HEK293 (cell line): ENCODE data around the gene SPACA6.
"Not testable (repeated sequence)": the region's sequence is repeated elsewhere in the genome, so short reads cannot be mapped to it uniquely, and the experiment has no call there.

Experiments
- CTCF ChIA-PET: fragments of 350-600 bp; formaldehyde crosslinking; extraction: SDS; loops from one replicate; lab custom pipeline; 2021; ENCODE audit warnings: antibody characterized with exemption; lab: Yijun Ruan, JAX
- POLR2A ChIA-PET: fragments of 300-600 bp; formaldehyde crosslinking; extraction: SDS; loops from one replicate; lab custom pipeline; 2020; ENCODE audit warnings: antibody characterized with exemption, inconsistent platforms; lab: Yijun Ruan, JAX
- H3K27ac ChIP-seq: fragments of 200-500 bp; sonication (Bioruptor generic); 2 replicates; pipeline ENCODE4 v1.5.1; 2014; ENCODE audit warnings: low read depth, low read length, control low read depth, inconsistent platforms; ENCODE audit errors: extremely low read depth
- H3K36me3 ChIP-seq, 2 experiments: fragments of 200-500 bp in 1 of 2; sonication (Bioruptor generic) in 1 of 2; 1 replicate in 1 of 2; 2 replicates in 1 of 2; pipeline ENCODE4 v1.5.1; 2014 to 2017; ENCODE audit warnings: inconsistent platforms in 2 of 2, low read length in 2 of 2; ENCODE audit not compliant: control insufficient read depth in 2 of 2, insufficient read depth in 1 of 2
- H3K4me1 ChIP-seq: fragments of 200-500 bp; sonication (Bioruptor generic); 2 replicates; pipeline ENCODE4 v1.5.1; 2014; ENCODE audit warnings: mild to moderate bottlenecking, low read length, inconsistent platforms; ENCODE audit not compliant: control insufficient read depth, insufficient read depth
- H3K4me3 ChIP-seq: 2 replicates; pipeline ENCODE4 v1.5.1; 2011; ENCODE audit warnings: low read depth, mild to moderate bottlenecking, control low read depth, low read length, moderate library complexity
- H3K9me3 ChIP-seq: fragments of 200-500 bp; sonication (Bioruptor generic); 2 replicates; pipeline ENCODE4 v1.5.1; 2014; ENCODE audit warnings: low read depth, low read length, inconsistent platforms; ENCODE audit not compliant: control insufficient read depth, insufficient read depth
- GFI1B ChIP-seq: fragments of 450-650 bp; formaldehyde crosslinking; IDR thresholded peaks from 2 replicates; pipeline ENCODE4 v1.5.1; 2016; ENCODE audit warnings: missing biosample characterization, missing genetic modification characterization
- HOXC10 ChIP-seq: sonication (generic); formaldehyde crosslinking; IDR thresholded peaks from 2 replicates; pipeline ENCODE4 v1.8.1; 2023; ENCODE audit warnings: mild to moderate bottlenecking, missing genetic modification reagents
- IKZF3 ChIP-seq: fragments of 450-650 bp; IDR thresholded peaks from 2 replicates; pipeline ENCODE4 v1.5.0; 2018; ENCODE audit warnings: missing biosample characterization, mild to moderate bottlenecking, missing genetic modification characterization, moderate library complexity
- PBX3 ChIP-seq: sonication (generic); formaldehyde crosslinking; IDR thresholded peaks from 2 replicates; pipeline ENCODE4 v1.8.1; 2022; ENCODE audit warnings: mild to moderate bottlenecking, moderate library complexity, missing genetic modification reagents
- ZBTB8A ChIP-seq: fragments of 450-650 bp; formaldehyde crosslinking; IDR thresholded peaks from 2 replicates; pipeline ENCODE4 v1.5.1; 2016; ENCODE audit warnings: missing biosample characterization, missing genetic modification characterization
- ZFP69B ChIP-seq: fragments of 450-650 bp; formaldehyde crosslinking; IDR thresholded peaks from 2 replicates; pipeline ENCODE4 v1.5.1; 2016; ENCODE audit warnings: missing biosample characterization, missing genetic modification characterization
- ZNF10 ChIP-seq: fragments of 450-650 bp; formaldehyde crosslinking; IDR thresholded peaks from 2 replicates; pipeline ENCODE4 v1.5.1; 2017; ENCODE audit warnings: missing biosample characterization, missing genetic modification characterization
- ZNF157 ChIP-seq: fragments of 450-650 bp; formaldehyde crosslinking; IDR thresholded peaks from 2 replicates; pipeline ENCODE4 v1.5.1; 2016; ENCODE audit warnings: missing biosample characterization, missing genetic modification characterization
- ZNF184 ChIP-seq: fragments of 450-650 bp; IDR thresholded peaks from 2 replicates; pipeline ENCODE4 v1.5.1; 2018; ENCODE audit warnings: missing biosample characterization, mild to moderate bottlenecking, missing genetic modification characterization
- ZNF214 ChIP-seq: fragments of 450-650 bp; formaldehyde crosslinking; IDR thresholded peaks from 2 replicates; pipeline ENCODE4 v1.5.1; 2017; ENCODE audit warnings: missing biosample characterization, mild to moderate bottlenecking, missing genetic modification characterization, borderline replicate concordance
- ZNF24 ChIP-seq: fragments of 450-650 bp; formaldehyde crosslinking; IDR thresholded peaks from 2 replicates; pipeline ENCODE4 v1.5.1; 2016; ENCODE audit warnings: missing biosample characterization, missing genetic modification characterization
- ZNF274 ChIP-seq, 2 experiments: fragments of 200-500 bp in 1 of 2; fragments of 450-650 bp in 1 of 2; sonication (Bioruptor generic) in 1 of 2; formaldehyde crosslinking in 1 of 2; IDR thresholded peaks; 2 replicates each; pipeline versions ENCODE4 v1.5.1 to v1.6.1; 2014 to 2016; ENCODE audit warnings: borderline replicate concordance in 1 of 2, inconsistent platforms in 1 of 2, low read length in 1 of 2, missing biosample characterization in 1 of 2, missing genetic modification characterization in 1 of 2
- ZNF350 ChIP-seq: fragments of 450-650 bp; formaldehyde crosslinking; IDR thresholded peaks from 2 replicates; pipeline ENCODE4 v1.5.0; 2017; ENCODE audit warnings: missing biosample characterization, mild to moderate bottlenecking, missing genetic modification characterization
- ZNF354C ChIP-seq: fragments of 450-650 bp; formaldehyde crosslinking; IDR thresholded peaks from 2 replicates; pipeline ENCODE4 v1.5.1; 2016; ENCODE audit warnings: missing biosample characterization, missing genetic modification characterization, low read depth, borderline replicate concordance
- ZNF544 ChIP-seq: fragments of 450-650 bp; formaldehyde crosslinking; IDR thresholded peaks from 2 replicates; pipeline ENCODE4 v1.5.0; 2017; ENCODE audit warnings: missing biosample characterization, missing genetic modification characterization
- ZNF548 ChIP-seq: fragments of 450-650 bp; formaldehyde crosslinking; IDR thresholded peaks from 2 replicates; pipeline ENCODE4 v1.5.1; 2016; ENCODE audit warnings: missing biosample characterization, missing genetic modification characterization
- ZNF560 ChIP-seq: fragments of 450-650 bp; formaldehyde crosslinking; IDR thresholded peaks from 2 replicates; pipeline ENCODE4 v1.5.1; 2017; ENCODE audit warnings: missing biosample characterization, missing genetic modification characterization, borderline replicate concordance
- ZNF830 ChIP-seq: fragments of 450-650 bp; IDR thresholded peaks from 2 replicates; pipeline ENCODE4 v1.5.0; 2018; ENCODE audit warnings: missing biosample characterization, missing genetic modification characterization, low read depth, mild to moderate bottlenecking, moderate library complexity
- ZSCAN16 ChIP-seq: fragments of 450-650 bp; formaldehyde crosslinking; IDR thresholded peaks from 2 replicates; pipeline ENCODE4 v1.5.1; 2016; ENCODE audit warnings: missing biosample characterization, missing genetic modification characterization

Gene SPACA6

GRCh38 chr19:51663650-51664049, 29.5 kb upstream of the SPACA6 start:
- TF ChIP-seq ZNF560 (tag by site-specific recombination) (no peak), ZNF544 (no peak), IKZF3 (tag by site-specific recombination) (no peak), ZNF184 (no peak), HOXC10 (CRISPR knock-in tag) (no peak), ZNF214 (no peak), ZNF830 (no peak), ZBTB8A (tag by site-specific recombination) (no peak), ZNF350 (tag by site-specific recombination) (no peak), ZNF24 (no peak), ZNF157 (tag by site-specific recombination) (no peak), GFI1B (tag by site-specific recombination) (no peak), ZNF354C (tag by site-specific recombination) (no peak), ZNF10 (no peak)
- ChIA-PET POLR2A (no interaction called here), CTCF (interaction anchor here (0.7 to 8.0 kb wide), 3 partner anchors 15 to 345 kb away, joined by 3 to 114 read pairs (median 4); no protein-coding TSS in a partner anchor)

GRCh38 chr19:51664131-51664530, 29.0 kb upstream of the SPACA6 start:
- Histone ChIP-seq H3K27ac (no peak overlapping the region), H3K9me3 (no peaks in the 10 kb centered on the region), H3K4me1 (no peaks in the 10 kb centered on the region), H3K36me3 (no peaks in the 10 kb centered on the region), H3K4me3 (no peak overlapping the region)
- TF ChIP-seq ZNF548 (tag by site-specific recombination) = no peak
- no peak for TF ChIP-seq ZFP69B (tag by site-specific recombination)
- TF ChIP-seq ZNF274 (IDR thresholded peaks at IDR 0.05; ENCODE audit: low read length) = no peak
- TF ChIP-seq ZNF274 (tag by site-specific recombination; IDR thresholded peaks at IDR 0.05; ENCODE audit: borderline replicate concordance) = no peak
- ChIA-PET POLR2A (no interaction called here), CTCF (interaction anchor here (0.7 to 0.9 kb wide), 2 partner anchors 11 to 345 kb away, joined by 3 read pairs; no protein-coding TSS in a partner anchor)

More at GRCh38 chr19:51663650-51664049, 29.5 kb upstream of the SPACA6 start:
- Histone ChIP-seq H3K9me3 (no peaks in the 10 kb centered on the region), H3K36me3 (no peaks in the 10 kb centered on the region), H3K27ac (no peak overlapping the region), H3K4me1 (no peaks in the 10 kb centered on the region), H3K4me3 (no peak overlapping the region)

- no peaks in the 10 kb centered on the region for H3K36me3 ChIP-seq
- TF ChIP-seq PBX3 = no peak
- TF ChIP-seq, all 188 proteins: peak for 0
- Histone ChIP-seq H3K27ac (no peak overlapping the region), H3K9me3 (no peaks in the 10 kb centered on the region), H3K4me1 (no peaks in the 10 kb centered on the region), H3K4me3 (no peak overlapping the region)
- ChIA-PET CTCF (interaction anchor here (0.9 kb wide), 1 partner anchor 11 kb away, joined by 3 read pairs; no protein-coding TSS in a partner anchor), POLR2A (no interaction called here)
Measured at GRCh38 chr19:51664997-51665396, 28.1 kb upstream of the SPACA6 start.

GRCh38 chr19:51668216-51668615, 24.9 kb upstream of the SPACA6 start:
- H3K9me3 ChIP-seq = no peaks in the 10 kb centered on the region
- H3K4me3 ChIP-seq = no peak overlapping the region
- TF ChIP-seq ZSCAN16 = no peak
- TF ChIP-seq, all 188 proteins: peak for 0
- POLR2A ChIA-PET = interaction anchor here (1.7 kb wide), 1 partner anchor 21 kb away, joined by 9 read pairs; no protein-coding TSS in a partner anchor
- H3K27ac ChIP-seq = no peak overlapping the region
- H3K4me1 ChIP-seq = no peaks in the 10 kb centered on the region
- H3K36me3 ChIP-seq = no peaks in the 10 kb centered on the region
- CTCF ChIA-PET = interaction anchor here (1.2 to 2.5 kb wide), 2 partner anchors 8 to 10 kb away, joined by 3 to 14 read pairs; no protein-coding TSS in a partner anchor

- ChIA-PET POLR2A (interaction anchor here (1.1 kb wide), 1 partner anchor 13 kb away, joined by 3 read pairs; no protein-coding TSS in a partner anchor), CTCF (interaction anchor here (0.6 to 11.1 kb wide), 18 partner anchors 8 to 477 kb away, joined by 3 to 114 read pairs (median 4); no protein-coding TSS in a partner anchor)
- not testable (repeated sequence) for H3K27ac ChIP-seq, H3K36me3 ChIP-seq, H3K4me1 ChIP-seq, H3K9me3 ChIP-seq, H3K4me3 ChIP-seq
Measured at GRCh38 chr19:51675911-51676565, 17.1 kb upstream of the SPACA6 start.
